Peyer's patch (tissue), 4 donors: ENCODE results near the gene FHOD3. TPM values are rescaled to one million over a fixed set of nuclear protein-coding genes. Genes with fewer than 3 reads are reported as not detected.

Experiments used
- DNase-seq, 3 donors: peaks; one replicate each; pipeline ENCODE4 v3.0.0-alpha.2; 2017 to 2019
- H3K27ac ChIP-seq, 4 donors: fragments of 200-600 bp; sonication (generic); one replicate each; pipeline ENCODE4 v1.5.1; 2016 to 2019
- H3K27me3 ChIP-seq, 2 donors: fragments of 200-600 bp; sonication (generic); one replicate each; pipeline ENCODE4 v1.5.1; 2019
- H3K36me3 ChIP-seq, 3 donors: fragments of 200-600 bp; sonication (generic); one replicate each; pipeline ENCODE4 v1.5.1; 2016 to 2019
- H3K4me1 ChIP-seq, 4 donors: fragments of 200-600 bp; sonication (generic); one replicate each; pipeline ENCODE4 v1.5.1; 2016 to 2019
- H3K4me3 ChIP-seq, 4 donors: fragments of 200-600 bp; sonication (generic); 1 replicate in 3 of 4; 2 replicates in 1 of 4; pipeline ENCODE4 v1.5.1; 2016 to 2019; ENCODE audit warnings: mild to moderate bottlenecking in 1 of 4
- H3K9me3 ChIP-seq, 4 donors: fragments of 200-600 bp; sonication (generic); one replicate each; pipeline ENCODE4 v1.5.1; 2016 to 2019; ENCODE audit warnings: mild to moderate bottlenecking in 1 of 4
- CTCF ChIP-seq, 6 experiments: fragments of 450-650 bp in 4 of 6; fragments of 200-600 bp in 2 of 6; sonication (generic) in 1 of 6; IDR thresholded peaks; one replicate each; pipeline ENCODE4 v1.5.1; 2017 to 2019; ENCODE audit warnings: antibody characterized with exemption in 6 of 6, mild to moderate bottlenecking in 3 of 6, moderate library complexity in 1 of 6
- POLR2A ChIP-seq, 2 donors: fragments of 450-650 bp; IDR thresholded peaks; one replicate each; pipeline ENCODE4 v1.5.1; 2017; ENCODE audit warnings: antibody characterized with exemption in 2 of 2, mild to moderate bottlenecking in 2 of 2, moderate library complexity in 2 of 2
- total RNA-seq, 4 donors: library from RNA; depleted of rRNA; stranded (reverse); fragments of >200 nt; gene quantifications; one replicate each; pipeline ENCODE4 v1.1.0, GENCODE V29; 2016

The FHOD3 gene
- total RNA-seq, 4 donors from 2014 or later, result 0.53 to 10.7 (median 4.6) TPM

- no peaks in the 10 kb centered on the region for H3K27me3 ChIP-seq
- no peak for DNase-seq
Observed at GRCh38 chr18:36505665-36506064, 208.2 kb downstream of the FHOD3 start.

DNA sequence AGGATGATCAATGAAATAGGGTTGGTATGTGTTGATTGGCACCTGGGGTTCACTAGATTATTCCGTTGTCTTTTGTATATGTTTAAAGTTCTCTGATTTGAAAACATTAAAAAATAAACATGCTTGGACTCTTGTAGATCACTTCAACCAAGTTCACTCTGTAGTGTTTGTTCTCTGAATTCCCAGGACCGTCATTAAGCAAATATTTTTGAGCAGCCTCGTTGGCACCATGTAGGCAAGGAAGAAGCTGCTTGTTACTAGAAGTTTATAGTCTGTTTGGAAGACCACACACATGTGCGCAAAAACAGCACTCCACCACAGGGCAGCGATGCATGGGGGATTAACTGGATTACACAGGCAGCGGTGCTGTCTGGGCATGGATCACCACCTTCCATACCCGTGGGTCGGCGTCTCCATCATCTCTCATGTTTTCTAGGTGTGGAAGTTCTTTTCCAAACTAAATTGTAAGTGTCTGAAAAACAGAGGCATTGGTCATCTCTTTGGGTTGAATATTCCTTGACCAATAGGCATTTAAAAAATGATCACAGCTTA, 212.2 kb downstream of the FHOD3 start:
- no peak for DNase-seq
- H3K27ac ChIP-seq, result no peak overlapping the region

More at GRCh38 chr18:36505665-36506064, 208.2 kb downstream of the FHOD3 start:
- H3K27ac ChIP-seq, result no peak overlapping the region
- no peak for TF ChIP-seq CTCF (IDR thresholded peaks at IDR 0.05)
- no peak for TF ChIP-seq POLR2A (IDR thresholded peaks at IDR 0.05)
- H3K9me3 ChIP-seq, result no peaks in the 10 kb centered on the region
- H3K4me1 ChIP-seq, result no peaks in the 10 kb centered on the region
- H3K36me3 ChIP-seq, result no peaks in the 10 kb centered on the region
- H3K4me3 ChIP-seq, result no peak overlapping the region

GRCh38 chr18:36511791-36512352, 214.4 kb downstream of the FHOD3 start:
- no peak overlapping the region for H3K4me3 ChIP-seq
- TF ChIP-seq POLR2A (IDR thresholded peaks at IDR 0.05) (no peak), CTCF (IDR thresholded peaks at IDR 0.05) (no peak)
- H3K9me3 ChIP-seq, result no peaks in the 10 kb centered on the region
- no peak overlapping the region for H3K27ac ChIP-seq
- DNase-seq, result no peak
- H3K36me3 ChIP-seq, result no peaks in the 10 kb centered on the region
- no peaks in the 10 kb centered on the region for H3K4me1 ChIP-seq
- no peaks in the 10 kb centered on the region for H3K27me3 ChIP-seq

More for the DNA sequence above, 212.2 kb downstream of the FHOD3 start:
- Histone ChIP-seq H3K27me3 (no peaks in the 10 kb centered on the region), H3K4me3 (no peak overlapping the region), H3K4me1 (no peaks in the 10 kb centered on the region), H3K36me3 (no peaks in the 10 kb centered on the region), H3K9me3 (no peaks in the 10 kb centered on the region)
- TF ChIP-seq POLR2A (IDR thresholded peaks at IDR 0.05) (no peak), CTCF (IDR thresholded peaks at IDR 0.05) (no peak)

DNA sequence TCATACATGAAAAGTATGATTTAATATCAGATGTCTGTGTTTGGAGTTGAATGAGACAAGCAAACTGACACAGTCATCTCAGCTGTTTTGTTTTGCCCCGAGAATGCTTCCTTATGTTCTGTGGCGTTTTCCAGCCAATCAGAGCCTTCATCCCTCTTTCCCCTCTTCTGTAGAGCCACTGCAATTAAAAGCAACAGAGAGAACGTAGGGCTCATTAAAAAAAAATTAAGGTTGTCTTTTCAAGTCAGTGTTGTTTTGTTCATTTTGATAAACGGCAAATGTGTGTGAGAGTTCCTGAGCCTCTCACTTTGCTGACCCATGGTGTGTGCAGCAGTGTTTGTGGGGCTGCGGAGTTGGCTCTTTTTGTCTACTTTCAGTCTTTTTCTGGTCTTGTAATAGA, 216.0 kb downstream of the FHOD3 start:
- Histone ChIP-seq H3K27me3 (no peaks in the 10 kb centered on the region), H3K27ac (no peak overlapping the region), H3K4me1 (no peaks in the 10 kb centered on the region), H3K36me3 (no peaks in the 10 kb centered on the region), H3K9me3 (no peaks in the 10 kb centered on the region), H3K4me3 (no peak overlapping the region)
- TF ChIP-seq CTCF (IDR thresholded peaks at IDR 0.05), result no peak
- TF ChIP-seq POLR2A (IDR thresholded peaks at IDR 0.05), result no peak
- no peak for DNase-seq

DNA sequence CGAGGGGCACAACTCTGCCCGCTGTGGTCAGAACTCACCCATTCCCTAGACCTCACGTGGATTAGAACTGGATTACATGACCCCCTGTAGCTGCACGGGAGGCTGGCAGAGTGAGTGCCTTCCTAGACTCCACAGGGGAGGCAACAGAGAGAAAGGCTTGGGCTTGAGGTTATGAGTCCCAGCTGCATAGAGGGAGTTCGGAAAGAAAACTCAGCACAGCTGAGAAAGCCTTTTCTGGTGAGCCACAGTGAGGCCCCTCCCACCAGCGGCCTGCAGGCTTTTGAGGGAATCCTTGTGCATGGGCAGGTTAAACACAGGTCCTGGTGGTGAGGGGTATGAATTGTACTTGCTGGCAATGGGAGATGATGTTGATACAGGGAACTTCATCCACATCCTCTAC, 217.3 kb downstream of the FHOD3 start:
- TF ChIP-seq CTCF (IDR thresholded peaks at IDR 0.05), result no peak
- TF ChIP-seq POLR2A (IDR thresholded peaks at IDR 0.05), result no peak
- Histone ChIP-seq H3K27ac (no peak overlapping the region), H3K27me3 (no peaks in the 10 kb centered on the region), H3K4me3 (no peak overlapping the region), H3K9me3 (no peaks in the 10 kb centered on the region), H3K36me3 (no peaks in the 10 kb centered on the region), H3K4me1 (no peaks in the 10 kb centered on the region)
- DNase-seq, result no peak
